ENCODE data around the gene HDC. TPM values are rescaled to one million over a fixed set of nuclear protein-coding genes. Genes with fewer than 3 reads are reported as not detected.

HDC gene
- total and polyA plus RNA-seq, 8 donors, result 3.5 to 590 (median 9.0) TPM

GRCh38 chr15:50246631-50247030 is 18.9 kb downstream of the HDC start:
- WGBS, 5 donors, result 82 to 88% (median 83%) methylated on average over 2 of the region's 2 CpGs
- no peak for DNase-seq
- Histone ChIP-seq H3K27me3 (no peaks in the 10 kb centered on the region), H3K4me1 (peaks cover 0 to 12% (median 0%) of the 10 kb centered on the region in 4 donors), H3K36me3 (no peaks in the 10 kb centered on the region), H3K27ac (no peak overlapping the region), H3K4me3 (no peak overlapping the region), H3K9me3 (no peaks in the 10 kb centered on the region)
- intact Hi-C loops (cut with DNase I; ENCODE audit: low total_unique reads), result no loop called here
- TF ChIP-seq POLR2A (IDR thresholded peaks at IDR 0.05), result no peak

- DNase-seq, result no peak
- intact Hi-C loops (cut with DNase I; ENCODE audit: low total_unique reads), result no loop called here
- Histone ChIP-seq H3K27ac (no peak overlapping the region), H3K9me3 (no peaks in the 10 kb centered on the region), H3K4me1 (peaks cover 0 to 12% (median 0%) of the 10 kb centered on the region in 4 donors), H3K27me3 (no peaks in the 10 kb centered on the region), H3K4me3 (no peak overlapping the region), H3K36me3 (no peaks in the 10 kb centered on the region)
- WGBS, 5 donors, result 53 to 87% (median 68%) methylated on average over 2 of the region's 2 CpGs
- TF ChIP-seq POLR2AphosphoS5 (IDR thresholded peaks at IDR 0.05) (no peak), CTCF (IDR thresholded peaks at IDR 0.05) (no peak)
Observed at GRCh38 chr15:50244959-50245624, 20.4 kb downstream of the HDC start.

GRCh38 chr15:50244153-50244552 is 21.4 kb downstream of the HDC start:
- no peak overlapping the region for H3K27ac ChIP-seq
- no peak for TF ChIP-seq EP300 (IDR thresholded peaks at IDR 0.05)
- no peak for TF ChIP-seq POLR2A (IDR thresholded peaks at IDR 0.05)
- no peak for TF ChIP-seq CTCF (IDR thresholded peaks at IDR 0.05)
- no peak for TF ChIP-seq POLR2AphosphoS5 (IDR thresholded peaks at IDR 0.05)
- H3K4me3 ChIP-seq, result no peak overlapping the region
- no peaks in the 10 kb centered on the region for H3K9me3 ChIP-seq
- H3K36me3 ChIP-seq, result no peaks in the 10 kb centered on the region
- no peak for DNase-seq
- H3K27me3 ChIP-seq, result no peaks in the 10 kb centered on the region
- intact Hi-C loops (cut with DNase I; ENCODE audit: low total_unique reads), result no loop called here
- WGBS, 5 donors, result 89 to 100% (median 92%) methylated on average over 1 of the region's 1 CpG
- H3K4me1 ChIP-seq, result peaks cover 0 to 12% (median 0%) of the 10 kb centered on the region in 4 donors

GRCh38 chr15:50241684-50242450 is 23.7 kb downstream of the HDC start:
- Histone ChIP-seq H3K36me3 (no peaks in the 10 kb centered on the region), H3K27ac (no peak overlapping the region), H3K27me3 (no peaks in the 10 kb centered on the region), H3K4me1 (no peaks in the 10 kb centered on the region), H3K9me3 (no peaks in the 10 kb centered on the region), H3K4me3 (no peak overlapping the region)
- no peak for TF ChIP-seq CTCF (IDR thresholded peaks at IDR 0.05)
- TF ChIP-seq EP300 (IDR thresholded peaks at IDR 0.05), result no peak
- no peak for TF ChIP-seq POLR2AphosphoS5 (IDR thresholded peaks at IDR 0.05)
- TF ChIP-seq POLR2A (IDR thresholded peaks at IDR 0.05), result no peak
- peak in 1 of 2 donors; percentile 26 for DNase-seq
- 73 to 77% (median 75%) methylated on average over 5 of the region's 5 CpGs for WGBS, 5 donors
- intact Hi-C loops (cut with DNase I; ENCODE audit: low total_unique reads), result no loop called here

- no peak overlapping the region for H3K4me3 ChIP-seq
- no peak overlapping the region for H3K27ac ChIP-seq
- no peaks in the 10 kb centered on the region for H3K36me3 ChIP-seq
- TF ChIP-seq CTCF (IDR thresholded peaks at IDR 0.05), result no peak
- TF ChIP-seq POLR2AphosphoS5 (IDR thresholded peaks at IDR 0.05), result no peak
- TF ChIP-seq EP300 (IDR thresholded peaks at IDR 0.05), result no peak
- TF ChIP-seq POLR2A (IDR thresholded peaks at IDR 0.05), result no peak
- DNase-seq, result no peak
- no peaks in the 10 kb centered on the region for H3K9me3 ChIP-seq
- intact Hi-C loops (cut with DNase I; ENCODE audit: low total_unique reads), result no loop called here
- WGBS, 5 donors, result 70 to 90% (median 78%) methylated on average over 2 of the region's 2 CpGs
- no peaks in the 10 kb centered on the region for H3K27me3 ChIP-seq
- no peaks in the 10 kb centered on the region for H3K4me1 ChIP-seq
Observed at GRCh38 chr15:50238255-50238654, 27.3 kb downstream of the HDC start.

Measured in stomach (tissue), 9 donors.